ENCODE results near the gene RNPEPL1.
"Not testable (repeated sequence)": the region's sequence is repeated elsewhere in the genome, so short reads cannot be mapped to it uniquely, and the experiment has no call there.

GRCh38 chr2:240616860-240617666, 48.8 kb downstream of the RNPEPL1 start:
- TF ChIP-seq CTCF (IDR thresholded peaks at IDR 0.05); POLR2AphosphoS5 (IDR thresholded peaks at IDR 0.05; ENCODE audit: low read depth, low read length); SIN3A (IDR thresholded peaks at IDR 0.05; ENCODE audit: borderline replicate concordance, insufficient read depth, low read depth, low read length); TCF7L2 (IDR thresholded peaks at IDR 0.05; ENCODE audit: low read depth, low read length): not testable (repeated sequence)
- TF ChIP-seq, protein P1, sequence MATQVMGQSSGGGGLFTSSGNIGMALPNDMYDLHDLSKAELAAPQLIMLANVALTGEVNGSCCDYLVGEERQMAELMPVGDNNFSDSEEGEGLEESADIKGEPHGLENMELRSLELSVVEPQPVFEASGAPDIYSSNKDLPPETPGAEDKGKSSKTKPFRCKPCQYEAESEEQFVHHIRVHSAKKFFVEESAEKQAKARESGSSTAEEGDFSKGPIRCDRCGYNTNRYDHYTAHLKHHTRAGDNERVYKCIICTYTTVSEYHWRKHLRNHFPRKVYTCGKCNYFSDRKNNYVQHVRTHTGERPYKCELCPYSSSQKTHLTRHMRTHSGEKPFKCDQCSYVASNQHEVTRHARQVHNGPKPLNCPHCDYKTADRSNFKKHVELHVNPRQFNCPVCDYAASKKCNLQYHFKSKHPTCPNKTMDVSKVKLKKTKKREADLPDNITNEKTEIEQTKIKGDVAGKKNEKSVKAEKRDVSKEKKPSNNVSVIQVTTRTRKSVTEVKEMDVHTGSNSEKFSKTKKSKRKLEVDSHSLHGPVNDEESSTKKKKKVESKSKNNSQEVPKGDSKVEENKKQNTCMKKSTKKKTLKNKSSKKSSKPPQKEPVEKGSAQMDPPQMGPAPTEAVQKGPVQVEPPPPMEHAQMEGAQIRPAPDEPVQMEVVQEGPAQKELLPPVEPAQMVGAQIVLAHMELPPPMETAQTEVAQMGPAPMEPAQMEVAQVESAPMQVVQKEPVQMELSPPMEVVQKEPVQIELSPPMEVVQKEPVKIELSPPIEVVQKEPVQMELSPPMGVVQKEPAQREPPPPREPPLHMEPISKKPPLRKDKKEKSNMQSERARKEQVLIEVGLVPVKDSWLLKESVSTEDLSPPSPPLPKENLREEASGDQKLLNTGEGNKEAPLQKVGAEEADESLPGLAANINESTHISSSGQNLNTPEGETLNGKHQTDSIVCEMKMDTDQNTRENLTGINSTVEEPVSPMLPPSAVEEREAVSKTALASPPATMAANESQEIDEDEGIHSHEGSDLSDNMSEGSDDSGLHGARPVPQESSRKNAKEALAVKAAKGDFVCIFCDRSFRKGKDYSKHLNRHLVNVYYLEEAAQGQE (IDR thresholded peaks at IDR 0.05; ENCODE audit: insufficient read depth in 1 of 2, low read depth in 2 of 2, low read length in 1 of 2): not testable (repeated sequence)
